NT2/D1 (cell line): ENCODE data around the gene ACSL4.
"Not testable (repeated sequence)": the region's sequence is repeated elsewhere in the genome, so short reads cannot be mapped to it uniquely, and the experiment has no call there.

Experiments used
- DNase-seq: peaks from one replicate; pipeline ENCODE4 v3.0.0-alpha.2; 2011; ENCODE audit warnings: low read depth, low spot score
- H3K27me3 ChIP-seq: 2 replicates; pipeline ENCODE4 v1.6.0; 2011; ENCODE audit warnings: mild to moderate bottlenecking; ENCODE audit not compliant: insufficient read length, insufficient read depth
- H3K36me3 ChIP-seq: 2 replicates; pipeline ENCODE4 v1.6.1; 2011; ENCODE audit warnings: mild to moderate bottlenecking, low read length, mixed read lengths; ENCODE audit not compliant: insufficient read depth, insufficient read length
- H3K4me1 ChIP-seq: 2 replicates; pipeline ENCODE4 v1.5.1; 2011; ENCODE audit not compliant: insufficient read depth, insufficient read length
- H3K4me3 ChIP-seq: 2 replicates; pipeline ENCODE4 v1.5.1; 2011; ENCODE audit warnings: low read depth; ENCODE audit not compliant: insufficient read length
- H3K9ac ChIP-seq: 2 replicates; pipeline ENCODE4 v1.6.0; 2011; ENCODE audit warnings: low read depth; ENCODE audit not compliant: insufficient read length
- H3K9me3 ChIP-seq: 2 replicates; pipeline ENCODE4 v1.5.1; 2011; ENCODE audit warnings: mild to moderate bottlenecking, low read length; ENCODE audit not compliant: insufficient read depth
- SUZ12 ChIP-seq: IDR thresholded peaks from 2 replicates; pipeline ENCODE4 v1.6.1; 2011; ENCODE audit not compliant: insufficient read length, insufficient read depth; ENCODE audit errors: extremely low read depth
- YY1 ChIP-seq: IDR thresholded peaks from 2 replicates; pipeline ENCODE4 v1.6.1; 2011; ENCODE audit not compliant: insufficient read length, insufficient read depth
- ZNF274 ChIP-seq: IDR thresholded peaks from 2 replicates; pipeline ENCODE4 v1.6.1; 2011; ENCODE audit warnings: mild to moderate bottlenecking, low read depth, low read length

ACSL4 gene

GRCh38 chrX:109667986-109668385 is 65.1 kb downstream of the ACSL4 start:
- no peak for DNase-seq
- Histone ChIP-seq H3K36me3 (peaks cover 36% of the 10 kb centered on the region), H3K4me1 (no peaks in the 10 kb centered on the region), H3K4me3 (no peak overlapping the region), H3K27me3 (no peaks in the 10 kb centered on the region), H3K9ac (no peak overlapping the region), H3K9me3 (no peaks in the 10 kb centered on the region; the same call in 1 of the 2 replicates)
- TF ChIP-seq SUZ12 (no peak), ZNF274 (no peak), YY1 (no peak)

- H3K36me3 ChIP-seq, result peaks cover 53% of the 10 kb centered on the region
- no peaks in the 10 kb centered on the region for H3K27me3 ChIP-seq
- no peak for DNase-seq
- no peaks in the 10 kb centered on the region for H3K4me1 ChIP-seq
- no peaks in the 10 kb centered on the region for H3K9me3 ChIP-seq
- H3K9ac ChIP-seq, result no peak overlapping the region
- H3K4me3 ChIP-seq, result no peak overlapping the region
- TF ChIP-seq YY1 (no peak), SUZ12 (no peak), ZNF274 (no peak)
Measured at GRCh38 chrX:109660435-109661143, 72.5 kb downstream of the ACSL4 start.

- Histone ChIP-seq H3K9me3 (no peaks in the 10 kb centered on the region), H3K9ac (no peak overlapping the region), H3K36me3 (peaks cover 46% of the 10 kb centered on the region), H3K4me1 (no peaks in the 10 kb centered on the region), H3K4me3 (no peak overlapping the region), H3K27me3 (no peaks in the 10 kb centered on the region)
- DNase-seq, result no peak
- no peak for TF ChIP-seq ZNF274
- TF ChIP-seq SUZ12, result no peak
- TF ChIP-seq YY1, result no peak
Measured at GRCh38 chrX:109658391-109658790, 74.7 kb downstream of the ACSL4 start.

GRCh38 chrX:109657364-109657763 is 75.7 kb downstream of the ACSL4 start:
- H3K9me3 ChIP-seq, DNase-seq, H3K9ac ChIP-seq, H3K4me1 ChIP-seq, H3K4me3 ChIP-seq, H3K27me3 ChIP-seq: not testable (repeated sequence)
- H3K36me3 ChIP-seq, result peaks cover 36% of the 10 kb centered on the region

- Histone ChIP-seq H3K4me1 (no peaks in the 10 kb centered on the region), H3K9me3 (no peaks in the 10 kb centered on the region), H3K4me3 (no peak overlapping the region), H3K9ac (no peak overlapping the region), H3K36me3 (peaks cover 30% of the 10 kb centered on the region), H3K27me3 (no peaks in the 10 kb centered on the region)
- DNase-seq, result no peak
- no peak for TF ChIP-seq SUZ12
- TF ChIP-seq ZNF274, result no peak
- no peak for TF ChIP-seq YY1
Measured at GRCh38 chrX:109656774-109657173, 76.3 kb downstream of the ACSL4 start.

- H3K4me3 ChIP-seq, result no peak overlapping the region
- no peaks in the 10 kb centered on the region for H3K9me3 ChIP-seq
- H3K36me3 ChIP-seq, result peaks cover 25% of the 10 kb centered on the region
- no peaks in the 10 kb centered on the region for H3K4me1 ChIP-seq
- H3K9ac ChIP-seq, result no peak overlapping the region
- TF ChIP-seq SUZ12, result no peak
- no peak for TF ChIP-seq ZNF274
- TF ChIP-seq YY1, result no peak
- H3K27me3 ChIP-seq, result no peaks in the 10 kb centered on the region
- DNase-seq, result no peak
Measured at GRCh38 chrX:109655502-109656201, 77.4 kb downstream of the ACSL4 start.

GRCh38 chrX:109654516-109655109 is 78.4 kb downstream of the ACSL4 start:
- Histone ChIP-seq H3K9me3 (no peaks in the 10 kb centered on the region), H3K9ac (no peak overlapping the region), H3K36me3 (peaks cover 23% of the 10 kb centered on the region), H3K27me3 (no peaks in the 10 kb centered on the region), H3K4me3 (no peak overlapping the region), H3K4me1 (no peaks in the 10 kb centered on the region)
- DNase-seq, result no peak
- no peak for TF ChIP-seq YY1
- no peak for TF ChIP-seq ZNF274
- TF ChIP-seq SUZ12, result no peak

GRCh38 chrX:109644671-109645070 is 88.4 kb downstream of the ACSL4 start:
- not testable (repeated sequence) for H3K9ac ChIP-seq, H3K9me3 ChIP-seq, H3K4me1 ChIP-seq

More at GRCh38 chrX:109644671-109645070, 88.4 kb downstream of the ACSL4 start:
- not testable (repeated sequence) for DNase-seq, H3K27me3 ChIP-seq, H3K4me3 ChIP-seq, H3K36me3 ChIP-seq
